C1 segment of cervical spinal cord (tissue), 14 donors: ENCODE data around the gene OLFML2B.

Experiments
- DNase-seq, 14 donors: peaks; one replicate each; lab custom pipeline; 2025; lab: John Stamatoyannopoulos, UW

Gene OLFML2B

GRCh38 chr1:161978011-161978790, 45.5 kb downstream of the OLFML2B start:
- DNase-seq, result no peak

GRCh38 chr1:161973924-161974845, 49.5 kb downstream of the OLFML2B start:
- peak in 5 of 14 donors; percentile 12 to 59 (median 34) for DNase-seq

- DNase-seq, result no peak
Observed at GRCh38 chr1:161972828-161973227, 50.8 kb downstream of the OLFML2B start.

- no peak for DNase-seq
Observed at GRCh38 chr1:161970633-161971032, 53.0 kb downstream of the OLFML2B start.

- no peak for DNase-seq
Observed at GRCh38 chr1:161970036-161970435, 53.6 kb downstream of the OLFML2B start.

- DNase-seq, result no peak
Observed at GRCh38 chr1:161966067-161966466, 57.6 kb downstream of the OLFML2B start.

GRCh38 chr1:161962091-161962887, 61.4 kb downstream of the OLFML2B start:
- DNase-seq, result peak in 1 of 14 donors; percentile 30

GRCh38 chr1:161958425-161958824, 65.2 kb downstream of the OLFML2B start:
- peak in 1 of 14 donors; percentile 5 for DNase-seq

- no peak for DNase-seq
Observed at GRCh38 chr1:161956930-161957329, 66.7 kb downstream of the OLFML2B start.

- no peak for DNase-seq
Observed at GRCh38 chr1:161956097-161956496, 67.6 kb downstream of the OLFML2B start.

GRCh38 chr1:161955606-161956005, 68.1 kb downstream of the OLFML2B start:
- DNase-seq, result no peak

GRCh38 chr1:161954466-161954865, 69.2 kb downstream of the OLFML2B start:
- no peak for DNase-seq

GRCh38 chr1:161954050-161954449, 69.6 kb downstream of the OLFML2B start:
- DNase-seq, result no peak

- DNase-seq, result no peak
Observed at GRCh38 chr1:161953256-161953920, 70.3 kb downstream of the OLFML2B start.

- DNase-seq, result no peak
Observed at GRCh38 chr1:161952607-161953172, 71.0 kb downstream of the OLFML2B start.

GRCh38 chr1:161951646-161952045, 72.0 kb downstream of the OLFML2B start:
- no peak for DNase-seq

- no peak for DNase-seq
Observed at GRCh38 chr1:161950377-161950776, 73.3 kb downstream of the OLFML2B start.

GRCh38 chr1:161949548-161949947, 74.1 kb downstream of the OLFML2B start:
- DNase-seq, result no peak

- DNase-seq, result no peak
Observed at GRCh38 chr1:161948435-161948834, 75.2 kb downstream of the OLFML2B start.

GRCh38 chr1:161946071-161946987, 77.3 kb downstream of the OLFML2B start:
- no peak for DNase-seq
